HEK293 (cell line): Measurements from ENCODE around the gene DCN.

Source experiments
- CTCF ChIA-PET: fragments of 350-600 bp; formaldehyde crosslinking; extraction: SDS; loops from one replicate; lab custom pipeline; 2021; ENCODE audit warnings: antibody characterized with exemption; lab: Yijun Ruan, JAX
- POLR2A ChIA-PET: fragments of 300-600 bp; formaldehyde crosslinking; extraction: SDS; loops from one replicate; lab custom pipeline; 2020; ENCODE audit warnings: antibody characterized with exemption, inconsistent platforms; lab: Yijun Ruan, JAX
- H3K27ac ChIP-seq: fragments of 200-500 bp; sonication (Bioruptor generic); 2 replicates; pipeline ENCODE4 v1.5.1; 2014; ENCODE audit warnings: low read depth, low read length, control low read depth, inconsistent platforms; ENCODE audit errors: extremely low read depth
- H3K36me3 ChIP-seq, 2 experiments: fragments of 200-500 bp in 1 of 2; sonication (Bioruptor generic) in 1 of 2; 1 replicate in 1 of 2; 2 replicates in 1 of 2; pipeline ENCODE4 v1.5.1; 2014 to 2017; ENCODE audit warnings: inconsistent platforms in 2 of 2, low read length in 2 of 2; ENCODE audit not compliant: control insufficient read depth in 2 of 2, insufficient read depth in 1 of 2
- H3K4me1 ChIP-seq: fragments of 200-500 bp; sonication (Bioruptor generic); 2 replicates; pipeline ENCODE4 v1.5.1; 2014; ENCODE audit warnings: mild to moderate bottlenecking, low read length, inconsistent platforms; ENCODE audit not compliant: control insufficient read depth, insufficient read depth
- H3K4me3 ChIP-seq: 2 replicates; pipeline ENCODE4 v1.5.1; 2011; ENCODE audit warnings: low read depth, mild to moderate bottlenecking, control low read depth, low read length, moderate library complexity
- H3K9me3 ChIP-seq: fragments of 200-500 bp; sonication (Bioruptor generic); 2 replicates; pipeline ENCODE4 v1.5.1; 2014; ENCODE audit warnings: low read depth, low read length, inconsistent platforms; ENCODE audit not compliant: control insufficient read depth, insufficient read depth
- SCRT2 ChIP-seq: fragments of 450-650 bp; formaldehyde crosslinking; IDR thresholded peaks from 2 replicates; pipeline ENCODE4 v1.5.1; 2016; ENCODE audit warnings: missing biosample characterization, missing genetic modification characterization
- ZEB2 ChIP-seq: fragments of 450-650 bp; formaldehyde crosslinking; IDR thresholded peaks from 2 replicates; pipeline ENCODE4 v1.5.1; 2016; ENCODE audit warnings: missing biosample characterization, missing genetic modification characterization
- ZNF184 ChIP-seq: fragments of 450-650 bp; IDR thresholded peaks from 2 replicates; pipeline ENCODE4 v1.5.1; 2018; ENCODE audit warnings: missing biosample characterization, mild to moderate bottlenecking, missing genetic modification characterization
- ZNF202 ChIP-seq: fragments of 450-650 bp; formaldehyde crosslinking; IDR thresholded peaks from 2 replicates; pipeline ENCODE4 v1.5.1; 2016; ENCODE audit warnings: missing biosample characterization, missing genetic modification characterization, borderline replicate concordance
- ZNF433 ChIP-seq: fragments of 450-650 bp; formaldehyde crosslinking; IDR thresholded peaks from 2 replicates; pipeline ENCODE4 v1.5.1; 2016; ENCODE audit warnings: missing biosample characterization, missing genetic modification characterization, low read depth
- ZNF514 ChIP-seq: fragments of 450-650 bp; formaldehyde crosslinking; IDR thresholded peaks from 2 replicates; pipeline ENCODE4 v1.5.1; 2016; ENCODE audit warnings: missing biosample characterization, missing genetic modification characterization
- ZNF521 ChIP-seq: fragments of 450-650 bp; formaldehyde crosslinking; IDR thresholded peaks from 2 replicates; pipeline ENCODE4 v1.5.1; 2017; ENCODE audit warnings: missing biosample characterization, mild to moderate bottlenecking, missing genetic modification characterization
- ZNF530 ChIP-seq: fragments of 450-650 bp; formaldehyde crosslinking; IDR thresholded peaks from 2 replicates; pipeline ENCODE4 v1.5.1; 2016; ENCODE audit warnings: low read depth, missing biosample characterization, missing genetic modification characterization
- ZNF560 ChIP-seq: fragments of 450-650 bp; formaldehyde crosslinking; IDR thresholded peaks from 2 replicates; pipeline ENCODE4 v1.5.1; 2017; ENCODE audit warnings: missing biosample characterization, missing genetic modification characterization, borderline replicate concordance
- ZNF645 ChIP-seq: fragments of 450-650 bp; formaldehyde crosslinking; IDR thresholded peaks from 2 replicates; pipeline ENCODE4; 2016; ENCODE audit warnings: missing biosample characterization, missing genetic modification characterization
- TF ChIP-seq, protein P1 (sequence below): fragments of 450-650 bp; formaldehyde crosslinking; optimal IDR thresholded peaks from 2 replicates; pipeline ENCODE3; 2016; ENCODE audit warnings: missing biosample characterization, mild to moderate bottlenecking, missing genetic modification characterization
- TF ChIP-seq, protein P2 (sequence below): fragments of 450-650 bp; formaldehyde crosslinking; IDR thresholded peaks from 2 replicates; pipeline ENCODE4 v1.5.1; 2016; ENCODE audit warnings: missing biosample characterization, missing genetic modification characterization, low read depth
- TF ChIP-seq, protein P3 (sequence below): sonication (generic); formaldehyde crosslinking; IDR thresholded peaks from 2 replicates; pipeline ENCODE4 v1.8.1; 2022; ENCODE audit warnings: mild to moderate bottlenecking, moderate library complexity, missing genetic modification reagents
- TF ChIP-seq, protein P4 (sequence below): fragments of 450-650 bp; formaldehyde crosslinking; IDR thresholded peaks from 2 replicates; pipeline ENCODE4 v1.5.1; 2017; ENCODE audit warnings: missing biosample characterization, missing genetic modification characterization

The DCN gene

DNA sequence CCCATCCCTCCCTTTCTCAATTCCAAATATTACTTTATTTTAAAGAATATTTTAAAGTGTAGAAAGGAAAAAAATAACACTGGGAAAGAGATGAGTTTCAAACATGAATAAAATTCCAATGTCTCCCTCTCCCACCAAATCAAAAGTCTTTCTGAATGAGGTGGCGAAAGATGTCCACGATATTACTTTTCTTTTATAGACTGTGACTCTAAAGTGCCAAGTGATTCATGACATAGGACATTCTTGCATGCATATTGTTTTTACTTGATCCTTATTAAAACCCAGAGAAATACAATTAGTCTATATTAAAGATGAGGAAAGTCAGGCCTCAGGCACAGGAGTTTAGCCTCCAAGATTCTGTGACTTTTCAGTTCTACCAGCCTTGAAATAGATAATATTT lies 55.3 kb downstream of the DCN start:
- TF ChIP-seq, protein P1, sequence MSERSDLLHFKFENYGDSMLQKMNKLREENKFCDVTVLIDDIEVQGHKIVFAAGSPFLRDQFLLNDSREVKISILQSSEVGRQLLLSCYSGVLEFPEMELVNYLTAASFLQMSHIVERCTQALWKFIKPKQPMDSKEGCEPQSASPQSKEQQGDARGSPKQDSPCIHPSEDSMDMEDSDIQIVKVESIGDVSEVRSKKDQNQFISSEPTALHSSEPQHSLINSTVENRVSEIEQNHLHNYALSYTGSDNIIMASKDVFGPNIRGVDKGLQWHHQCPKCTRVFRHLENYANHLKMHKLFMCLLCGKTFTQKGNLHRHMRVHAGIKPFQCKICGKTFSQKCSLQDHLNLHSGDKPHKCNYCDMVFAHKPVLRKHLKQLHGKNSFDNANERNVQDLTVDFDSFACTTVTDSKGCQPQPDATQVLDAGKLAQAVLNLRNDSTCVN: no peak
- TF ChIP-seq ZEB2 (tag by site-specific recombination) (no peak), ZNF530 (no peak)
- TF ChIP-seq, all 188 proteins: peak for 0
- no peaks in the 10 kb centered on the region for H3K9me3 ChIP-seq
- H3K27ac ChIP-seq: no peak overlapping the region
- H3K4me1 ChIP-seq: no peaks in the 10 kb centered on the region
- H3K4me3 ChIP-seq: no peak overlapping the region
- no peaks in the 10 kb centered on the region for H3K36me3 ChIP-seq
- ChIA-PET CTCF (no interaction called here), POLR2A (no interaction called here)

- TF ChIP-seq ZNF645 (tag by site-specific recombination) (no peak), ZNF560 (tag by site-specific recombination) (no peak), ZNF514 (tag by site-specific recombination) (no peak), SCRT2 (tag by site-specific recombination) (no peak), ZNF184 (tag by site-specific recombination) (no peak), ZNF521 (tag by site-specific recombination) (no peak), ZNF202 (tag by site-specific recombination) (no peak), ZNF433 (tag by site-specific recombination) (no peak)
- TF ChIP-seq, protein P2, sequence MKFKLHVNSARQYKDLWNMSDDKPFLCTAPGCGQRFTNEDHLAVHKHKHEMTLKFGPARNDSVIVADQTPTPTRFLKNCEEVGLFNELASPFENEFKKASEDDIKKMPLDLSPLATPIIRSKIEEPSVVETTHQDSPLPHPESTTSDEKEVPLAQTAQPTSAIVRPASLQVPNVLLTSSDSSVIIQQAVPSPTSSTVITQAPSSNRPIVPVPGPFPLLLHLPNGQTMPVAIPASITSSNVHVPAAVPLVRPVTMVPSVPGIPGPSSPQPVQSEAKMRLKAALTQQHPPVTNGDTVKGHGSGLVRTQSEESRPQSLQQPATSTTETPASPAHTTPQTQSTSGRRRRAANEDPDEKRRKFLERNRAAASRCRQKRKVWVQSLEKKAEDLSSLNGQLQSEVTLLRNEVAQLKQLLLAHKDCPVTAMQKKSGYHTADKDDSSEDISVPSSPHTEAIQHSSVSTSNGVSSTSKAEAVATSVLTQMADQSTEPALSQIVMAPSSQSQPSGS (tag by site-specific recombination): no peak
- TF ChIP-seq, protein P3, sequence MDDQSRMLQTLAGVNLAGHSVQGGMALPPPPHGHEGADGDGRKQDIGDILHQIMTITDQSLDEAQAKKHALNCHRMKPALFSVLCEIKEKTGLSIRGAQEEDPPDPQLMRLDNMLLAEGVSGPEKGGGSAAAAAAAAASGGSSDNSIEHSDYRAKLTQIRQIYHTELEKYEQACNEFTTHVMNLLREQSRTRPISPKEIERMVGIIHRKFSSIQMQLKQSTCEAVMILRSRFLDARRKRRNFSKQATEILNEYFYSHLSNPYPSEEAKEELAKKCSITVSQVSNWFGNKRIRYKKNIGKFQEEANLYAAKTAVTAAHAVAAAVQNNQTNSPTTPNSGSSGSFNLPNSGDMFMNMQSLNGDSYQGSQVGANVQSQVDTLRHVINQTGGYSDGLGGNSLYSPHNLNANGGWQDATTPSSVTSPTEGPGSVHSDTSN (CRISPR knock-in tag): no peak
- TF ChIP-seq, protein P4, sequence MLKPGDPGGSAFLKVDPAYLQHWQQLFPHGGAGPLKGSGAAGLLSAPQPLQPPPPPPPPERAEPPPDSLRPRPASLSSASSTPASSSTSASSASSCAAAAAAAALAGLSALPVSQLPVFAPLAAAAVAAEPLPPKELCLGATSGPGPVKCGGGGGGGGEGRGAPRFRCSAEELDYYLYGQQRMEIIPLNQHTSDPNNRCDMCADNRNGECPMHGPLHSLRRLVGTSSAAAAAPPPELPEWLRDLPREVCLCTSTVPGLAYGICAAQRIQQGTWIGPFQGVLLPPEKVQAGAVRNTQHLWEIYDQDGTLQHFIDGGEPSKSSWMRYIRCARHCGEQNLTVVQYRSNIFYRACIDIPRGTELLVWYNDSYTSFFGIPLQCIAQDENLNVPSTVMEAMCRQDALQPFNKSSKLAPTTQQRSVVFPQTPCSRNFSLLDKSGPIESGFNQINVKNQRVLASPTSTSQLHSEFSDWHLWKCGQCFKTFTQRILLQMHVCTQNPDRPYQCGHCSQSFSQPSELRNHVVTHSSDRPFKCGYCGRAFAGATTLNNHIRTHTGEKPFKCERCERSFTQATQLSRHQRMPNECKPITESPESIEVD (tag by site-specific recombination): no peak
- TF ChIP-seq, protein P1: no peak
- Histone ChIP-seq H3K4me3 (no peak overlapping the region), H3K36me3 (no peaks in the 10 kb centered on the region), H3K9me3 (no peaks in the 10 kb centered on the region), H3K27ac (no peak overlapping the region), H3K4me1 (no peaks in the 10 kb centered on the region)
- ChIA-PET CTCF (interaction anchor here (0.6 kb wide), 1 partner anchor 148 kb away, joined by 3 read pairs; no protein-coding TSS in a partner anchor), POLR2A (no interaction called here)
Observed at GRCh38 chr12:91126516-91126915, 56.1 kb downstream of the DCN start.
